Measurements from ENCODE around the gene MAPKAPK5. TPM values are rescaled to one million over a fixed set of nuclear protein-coding genes. Genes with fewer than 3 reads are reported as not detected.

The MAPKAPK5 gene
- total and polyA plus RNA-seq, 2 of the 13 experiments (the other 11 are each of a cell fraction or from before 2014, with no cell fraction given) = 43.2 to 58.2 TPM

DNA sequence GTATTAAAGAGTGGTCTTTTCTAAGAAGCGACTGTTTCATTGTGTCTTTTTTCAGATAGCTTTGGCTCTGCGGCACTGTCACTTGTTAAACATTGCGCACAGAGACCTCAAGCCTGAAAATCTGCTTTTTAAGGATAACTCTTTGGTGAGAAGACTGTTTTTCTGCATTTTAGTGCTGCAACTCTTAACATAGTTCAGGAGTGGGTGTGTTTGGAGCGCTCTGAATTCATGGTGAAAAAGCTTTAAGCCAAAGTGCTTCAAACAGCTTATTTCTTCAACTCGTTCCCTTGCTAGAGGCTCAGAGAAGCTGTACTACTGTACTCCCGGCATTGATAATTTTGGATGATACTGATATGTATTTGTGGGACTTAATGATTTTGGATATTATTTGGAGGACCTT lies 28.2 kb downstream of the MAPKAPK5 start (continued):
- TF ChIP-seq, protein P1, sequence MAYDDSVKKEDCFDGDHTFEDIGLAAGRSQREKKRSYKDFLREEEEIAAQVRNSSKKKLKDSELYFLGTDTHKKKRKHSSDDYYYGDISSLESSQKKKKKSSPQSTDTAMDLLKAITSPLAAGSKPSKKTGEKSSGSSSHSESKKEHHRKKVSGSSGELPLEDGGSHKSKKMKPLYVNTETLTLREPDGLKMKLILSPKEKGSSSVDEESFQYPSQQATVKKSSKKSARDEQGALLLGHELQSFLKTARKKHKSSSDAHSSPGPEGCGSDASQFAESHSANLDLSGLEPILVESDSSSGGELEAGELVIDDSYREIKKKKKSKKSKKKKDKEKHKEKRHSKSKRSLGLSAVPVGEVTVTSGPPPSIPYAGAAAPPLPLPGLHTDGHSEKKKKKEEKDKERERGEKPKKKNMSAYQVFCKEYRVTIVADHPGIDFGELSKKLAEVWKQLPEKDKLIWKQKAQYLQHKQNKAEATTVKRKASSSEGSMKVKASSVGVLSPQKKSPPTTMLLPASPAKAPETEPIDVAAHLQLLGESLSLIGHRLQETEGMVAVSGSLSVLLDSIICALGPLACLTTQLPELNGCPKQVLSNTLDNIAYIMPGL (CRISPR knock-in tag; IDR thresholded peaks at IDR 0.05; ENCODE audit: borderline replicate concordance in 1 of 2, low read depth in 1 of 2) = no peak
- TF ChIP-seq REXO4 (CRISPR knock-in tag; IDR thresholded peaks at IDR 0.05; ENCODE audit: borderline replicate concordance) (no peak), E2F2 (CRISPR knock-in tag; IDR thresholded peaks at IDR 0.05; ENCODE audit: borderline replicate concordance) (no peak), POGK (CRISPR knock-in tag; conservative IDR thresholded peaks at IDR 0.05) (no peak), TBX2 (CRISPR knock-in tag; IDR thresholded peaks at IDR 0.05; ENCODE audit: borderline replicate concordance) (no peak), ZNF569 (CRISPR knock-in tag; IDR thresholded peaks at IDR 0.05; ENCODE audit: borderline replicate concordance) (no peak)

DNA sequence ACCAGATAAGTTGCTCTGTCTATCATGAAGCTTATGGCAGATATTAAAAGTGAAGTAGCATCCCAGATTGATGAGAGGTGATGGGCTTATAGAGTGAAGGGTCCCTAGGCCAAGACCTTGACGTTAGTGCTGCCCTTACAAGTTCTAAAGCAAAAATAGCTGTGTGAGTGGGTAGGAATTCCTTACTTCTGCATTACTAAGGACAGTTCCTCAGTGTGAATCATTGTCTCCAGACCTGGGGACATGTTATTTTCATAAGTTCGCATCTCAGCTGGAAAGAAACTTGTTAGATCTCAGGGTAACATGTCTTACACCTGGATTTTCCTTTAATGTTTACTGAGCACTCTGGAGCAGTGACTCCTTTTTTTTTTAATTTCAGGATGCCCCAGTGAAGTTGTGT lies 28.7 kb downstream of the MAPKAPK5 start:
- 93% methylated on average over 2 of the region's 2 CpGs for WGBS (ENCODE audit: low lambda C conversion rate)
- H4K20me1 ChIP-seq (ENCODE audit: insufficient read depth, low read length) = no peaks in the 10 kb centered on the region
- H3K79me2 ChIP-seq (ENCODE audit: insufficient read depth, low read length) = no peaks in the 10 kb centered on the region
- FAIRE-seq (no peak), DNase-seq (ENCODE audit: low spot score) (no peak), ATAC-seq (no peak)
- no TSS peak for BruUV-seq (replicated peaks)
- intact Hi-C loops (cut with micrococcal nuclease; ENCODE audit: unreplicated experiment) (no loop called here), in situ Hi-C loops (cut with HindIII; ENCODE audit: extremely low pct_ligation_motif_present, low pct_unique_long_range_greater_than_20kb) (no loop called here)
- no peak overlapping the region for H3K27ac ChIP-seq (ENCODE audit: extremely low read length, insufficient read depth, low read length)
- H3K4me3 ChIP-seq (replicated peaks in 1 of 3; ENCODE audit: insufficient read depth in 1 of 3, low read depth in 2 of 3, low read length in 3 of 3) = no peak overlapping the region
- H3K36me3 ChIP-seq (replicated peaks in 1 of 2; ENCODE audit: control insufficient read depth in 1 of 2, insufficient read depth in 2 of 2, low read length in 2 of 2) = peaks cover 21 to 79% of the 10 kb centered on the region in 2 experiments
- no peak overlapping the region for H3K4me2 ChIP-seq (ENCODE audit: low read depth, low read length)
- H3K4me1 ChIP-seq (ENCODE audit: insufficient read depth, low read length) = no peaks in the 10 kb centered on the region
- no peaks in the 10 kb centered on the region for H3K27me3 ChIP-seq (ENCODE audit: control insufficient read depth in 1 of 2, insufficient read depth in 2 of 2, low read length in 2 of 2)
- CTCF ChIA-PET (ENCODE audit: low intra/inter-chr PET ratio, low total read pairs) = no interaction called here
- H3K9me3 ChIP-seq (ENCODE audit: low read length) = no peaks in the 10 kb centered on the region
- POLR2A ChIA-PET = no interaction called here
- no peak overlapping the region for H3K9ac ChIP-seq (ENCODE audit: insufficient read depth, low read depth, low read length)
- H2AFZ ChIP-seq (ENCODE audit: low read length) = no peak overlapping the region
- no peak for TF ChIP-seq MLX (CRISPR knock-in tag; IDR thresholded peaks at IDR 0.05)
- no peak for TF ChIP-seq NR0B2 (CRISPR knock-in tag; IDR thresholded peaks at IDR 0.05)
- no peak for TF ChIP-seq SMARCE1 (IDR thresholded peaks at IDR 0.05; ENCODE audit: borderline replicate concordance)
- TF ChIP-seq, protein P2, sequence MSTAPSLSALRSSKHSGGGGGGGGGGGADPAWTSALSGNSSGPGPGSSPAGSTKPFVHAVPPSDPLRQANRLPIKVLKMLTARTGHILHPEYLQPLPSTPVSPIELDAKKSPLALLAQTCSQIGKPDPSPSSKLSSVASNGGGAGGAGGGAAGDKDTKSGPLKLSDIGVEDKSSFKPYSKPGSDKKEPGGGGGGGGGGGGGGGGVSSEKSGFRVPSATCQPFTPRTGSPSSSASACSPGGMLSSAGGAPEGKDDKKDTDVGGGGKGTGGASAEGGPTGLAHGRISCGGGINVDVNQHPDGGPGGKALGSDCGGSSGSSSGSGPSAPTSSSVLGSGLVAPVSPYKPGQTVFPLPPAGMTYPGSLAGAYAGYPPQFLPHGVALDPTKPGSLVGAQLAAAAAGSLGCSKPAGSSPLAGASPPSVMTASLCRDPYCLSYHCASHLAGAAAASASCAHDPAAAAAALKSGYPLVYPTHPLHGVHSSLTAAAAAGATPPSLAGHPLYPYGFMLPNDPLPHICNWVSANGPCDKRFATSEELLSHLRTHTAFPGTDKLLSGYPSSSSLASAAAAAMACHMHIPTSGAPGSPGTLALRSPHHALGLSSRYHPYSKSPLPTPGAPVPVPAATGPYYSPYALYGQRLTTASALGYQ (CRISPR knock-in tag; IDR thresholded peaks at IDR 0.05) = no peak
- TF ChIP-seq CHCHD3 (CRISPR knock-in tag; IDR thresholded peaks at IDR 0.05) = no peak
- TF ChIP-seq ZNF619 (CRISPR knock-in tag; IDR thresholded peaks at IDR 0.05) = no peak
- no peak for TF ChIP-seq ZNF263 (CRISPR knock-in tag; IDR thresholded peaks at IDR 0.05)
- TF ChIP-seq ZNF746 (CRISPR knock-in tag; IDR thresholded peaks at IDR 0.05) = no peak
- no peak for TF ChIP-seq NPAS2 (CRISPR knock-in tag; IDR thresholded peaks at IDR 0.05; ENCODE audit: borderline replicate concordance)
- TF ChIP-seq BORCS8-MEF2B (CRISPR knock-in tag; IDR thresholded peaks at IDR 0.05) = no peak

All from HepG2 (cell line).